Upper lobe of left lung (tissue), 4 donors: ENCODE results near the gene DUXB.

Experiments used
- POLR2A ChIP-seq, 4 donors: fragments of 450-650 bp; IDR thresholded peaks; one replicate each; pipeline ENCODE4 v1.5.1; 2016 to 2017; ENCODE audit warnings: antibody characterized with exemption in 4 of 4, mild to moderate bottlenecking in 2 of 4
- TF ChIP-seq, protein P1 (sequence below), 6 experiments: fragments of 450-650 bp in 4 of 6; fragments of 200-600 bp in 2 of 6; sonication (generic) in 2 of 6; IDR thresholded peaks; one replicate each; pipeline ENCODE4 v1.5.1; 2016 to 2019; ENCODE audit warnings: antibody characterized with exemption in 6 of 6

DNA sequence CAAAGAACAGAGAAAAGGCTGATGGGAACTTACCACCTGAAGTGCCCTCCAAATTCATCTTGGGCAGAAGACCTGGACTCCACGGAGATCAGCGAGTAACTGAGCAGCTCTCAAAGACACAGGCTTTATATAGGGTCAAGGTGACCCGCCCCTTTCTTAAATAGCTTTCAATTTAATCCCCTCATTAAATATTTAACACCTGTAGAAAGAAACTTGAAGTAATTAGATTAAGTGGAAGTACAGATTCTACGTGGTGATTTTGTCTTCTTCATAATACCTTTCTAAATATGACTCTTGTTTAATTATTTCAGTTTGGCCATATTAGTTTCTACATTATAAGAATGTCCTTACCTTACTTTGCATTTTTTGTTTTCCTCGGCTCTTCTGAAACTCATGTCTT is at the start of gene DUXB:
- TF ChIP-seq, protein P1, sequence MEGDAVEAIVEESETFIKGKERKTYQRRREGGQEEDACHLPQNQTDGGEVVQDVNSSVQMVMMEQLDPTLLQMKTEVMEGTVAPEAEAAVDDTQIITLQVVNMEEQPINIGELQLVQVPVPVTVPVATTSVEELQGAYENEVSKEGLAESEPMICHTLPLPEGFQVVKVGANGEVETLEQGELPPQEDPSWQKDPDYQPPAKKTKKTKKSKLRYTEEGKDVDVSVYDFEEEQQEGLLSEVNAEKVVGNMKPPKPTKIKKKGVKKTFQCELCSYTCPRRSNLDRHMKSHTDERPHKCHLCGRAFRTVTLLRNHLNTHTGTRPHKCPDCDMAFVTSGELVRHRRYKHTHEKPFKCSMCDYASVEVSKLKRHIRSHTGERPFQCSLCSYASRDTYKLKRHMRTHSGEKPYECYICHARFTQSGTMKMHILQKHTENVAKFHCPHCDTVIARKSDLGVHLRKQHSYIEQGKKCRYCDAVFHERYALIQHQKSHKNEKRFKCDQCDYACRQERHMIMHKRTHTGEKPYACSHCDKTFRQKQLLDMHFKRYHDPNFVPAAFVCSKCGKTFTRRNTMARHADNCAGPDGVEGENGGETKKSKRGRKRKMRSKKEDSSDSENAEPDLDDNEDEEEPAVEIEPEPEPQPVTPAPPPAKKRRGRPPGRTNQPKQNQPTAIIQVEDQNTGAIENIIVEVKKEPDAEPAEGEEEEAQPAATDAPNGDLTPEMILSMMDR (IDR thresholded peaks at IDR 0.05) = no peak
- TF ChIP-seq POLR2A (IDR thresholded peaks at IDR 0.05) = no peak
